GOT3 (cell line): ENCODE results near the gene HHAT.

Source experiments
- DNase-seq: peaks from one replicate; lab custom pipeline; 2025; ENCODE audit warnings: mixed read lengths; lab: John Stamatoyannopoulos, UW

Gene HHAT

DNA sequence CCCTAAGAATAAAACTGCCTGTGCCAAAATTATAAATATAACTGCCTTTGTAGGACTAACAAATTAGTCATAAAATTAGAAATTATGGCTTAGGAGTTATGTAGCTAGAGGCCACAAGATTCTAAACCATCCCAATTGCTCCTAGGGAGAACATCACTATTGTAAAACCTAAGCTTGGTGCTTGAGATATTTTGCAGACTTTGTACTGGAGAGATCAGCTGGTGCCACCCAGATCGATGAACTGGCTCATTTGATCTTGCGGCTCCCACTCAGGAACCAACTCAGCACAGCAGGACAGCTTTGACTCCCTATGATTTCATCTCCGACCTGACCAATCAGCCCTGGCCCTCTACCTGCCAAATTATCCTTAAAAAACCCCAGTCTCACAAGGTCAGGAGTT, 30.6 kb downstream of the HHAT start:
- no peak for DNase-seq

DNA sequence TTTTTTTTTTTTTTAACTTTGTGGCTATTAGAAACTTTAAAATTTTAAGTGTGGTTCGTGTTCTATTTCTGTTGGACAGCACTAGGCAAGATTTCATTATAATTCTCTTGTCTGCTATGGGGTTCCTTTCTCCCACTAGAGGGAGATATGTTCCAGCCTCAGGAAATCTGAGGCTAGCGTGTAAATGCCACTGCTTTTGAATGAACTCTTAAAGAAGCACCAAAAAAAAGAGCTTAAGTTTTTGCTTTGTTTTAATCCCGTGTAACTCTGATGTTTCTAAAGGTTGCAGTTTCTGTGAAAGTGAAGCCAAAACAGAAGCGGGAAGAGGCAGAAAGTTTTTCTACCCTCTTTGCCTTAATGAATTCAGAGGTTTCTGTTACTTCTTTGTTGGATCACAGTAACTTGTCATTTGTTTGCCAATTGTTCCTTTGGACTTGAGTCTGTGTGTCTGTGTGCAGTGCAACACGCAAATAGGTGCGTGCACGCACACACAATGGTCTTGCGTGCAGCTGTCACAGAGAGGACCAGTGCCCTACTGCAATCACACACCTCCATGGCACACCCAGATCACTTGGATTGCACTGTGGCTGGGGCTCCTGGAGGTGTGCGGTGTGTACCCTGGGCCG, 32.3 kb downstream of the HHAT start:
- no peak for DNase-seq

- DNase-seq: no peak
These were observed 33.0 kb downstream of the HHAT start for GRCh38 chr1:210361665-210362064.

DNA sequence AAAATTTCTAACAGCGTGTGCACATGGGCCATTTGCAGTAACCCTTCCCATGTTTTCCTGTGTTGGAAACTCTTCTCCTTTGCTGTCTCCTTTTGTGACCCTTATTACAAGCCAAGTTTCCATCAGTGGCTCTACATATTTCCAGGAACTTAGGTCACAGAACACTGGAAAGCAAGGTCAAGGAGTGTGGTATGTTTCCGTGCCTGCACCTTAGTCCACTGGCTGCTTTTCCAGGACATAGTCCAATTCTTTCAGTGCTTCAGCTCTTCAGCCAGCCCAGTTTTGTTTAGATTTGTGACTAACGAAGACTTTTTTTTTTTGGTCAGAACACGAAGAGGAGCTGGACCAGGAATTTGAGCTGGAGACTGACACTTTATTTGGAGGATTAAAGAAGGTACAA, 33.8 kb downstream of the HHAT start:
- DNase-seq: no peak

DNA sequence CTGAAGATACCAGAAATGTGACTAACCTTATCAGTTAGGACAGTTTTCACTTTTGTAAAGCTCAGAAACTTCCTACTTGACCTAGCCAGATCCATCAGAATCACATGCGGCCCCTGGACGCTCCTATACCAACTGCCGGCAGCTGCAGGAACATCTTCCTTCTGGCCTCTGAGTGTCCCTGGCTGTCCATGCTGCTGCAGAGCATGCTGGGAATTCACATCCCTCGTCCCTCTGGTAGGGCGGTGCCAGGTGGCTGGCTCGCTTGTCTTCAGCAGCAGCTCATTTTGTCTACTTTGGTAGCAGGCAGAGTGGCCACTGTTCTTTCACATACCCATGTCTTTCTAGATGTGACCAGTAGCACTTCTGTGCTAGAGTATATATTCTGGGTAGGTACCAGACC, 34.4 kb downstream of the HHAT start:
- no peak for DNase-seq

DNA sequence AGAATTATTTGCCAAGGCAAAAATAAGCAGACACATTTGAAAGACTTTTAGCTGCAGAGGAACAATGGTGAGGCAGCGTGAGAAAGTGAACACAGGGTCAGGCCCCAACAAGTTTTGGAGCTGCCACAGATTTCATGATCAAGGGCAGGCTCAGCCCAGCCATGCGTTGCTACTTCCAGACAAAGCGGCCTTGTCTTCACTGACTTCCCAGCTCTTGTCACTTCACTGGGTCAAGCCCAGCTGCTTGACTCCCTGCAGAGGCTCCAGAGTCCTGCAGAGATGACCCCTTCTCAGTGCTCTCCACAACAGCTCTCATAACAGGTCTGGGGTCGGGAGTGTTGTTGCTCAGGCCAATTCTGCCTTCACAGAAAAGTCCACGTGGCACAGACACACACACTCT, 35.8 kb downstream of the HHAT start:
- no peak for DNase-seq

DNA sequence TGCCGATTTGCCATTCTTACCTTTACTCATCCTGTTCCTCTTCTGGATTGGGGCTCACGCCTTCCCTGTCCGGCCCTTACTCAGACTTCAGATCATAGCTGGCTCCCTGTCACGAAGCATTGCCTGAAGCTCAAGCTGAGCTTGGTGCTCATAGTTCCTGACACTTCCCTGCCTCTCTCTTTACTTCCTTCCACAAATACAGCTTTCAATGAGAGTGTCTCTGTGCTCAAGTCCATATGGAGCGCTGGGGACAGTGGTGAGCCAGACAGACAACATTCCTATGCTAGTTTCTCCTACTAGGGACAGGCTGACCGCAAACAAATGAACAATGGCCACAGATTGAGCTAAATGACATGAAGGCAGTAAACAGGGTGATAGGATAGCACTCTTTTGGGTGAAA, 38.1 kb downstream of the HHAT start:
- DNase-seq: no peak

GRCh38 chr1:210367566-210367965, 38.9 kb downstream of the HHAT start:
- DNase-seq: no peak

GRCh38 chr1:210369425-210369824, 40.7 kb downstream of the HHAT start:
- DNase-seq: no peak

GRCh38 chr1:210371916-210372315, 43.2 kb downstream of the HHAT start:
- no peak for DNase-seq

- DNase-seq: no peak
These were observed 43.8 kb downstream of the HHAT start for GRCh38 chr1:210372491-210372890.

DNA sequence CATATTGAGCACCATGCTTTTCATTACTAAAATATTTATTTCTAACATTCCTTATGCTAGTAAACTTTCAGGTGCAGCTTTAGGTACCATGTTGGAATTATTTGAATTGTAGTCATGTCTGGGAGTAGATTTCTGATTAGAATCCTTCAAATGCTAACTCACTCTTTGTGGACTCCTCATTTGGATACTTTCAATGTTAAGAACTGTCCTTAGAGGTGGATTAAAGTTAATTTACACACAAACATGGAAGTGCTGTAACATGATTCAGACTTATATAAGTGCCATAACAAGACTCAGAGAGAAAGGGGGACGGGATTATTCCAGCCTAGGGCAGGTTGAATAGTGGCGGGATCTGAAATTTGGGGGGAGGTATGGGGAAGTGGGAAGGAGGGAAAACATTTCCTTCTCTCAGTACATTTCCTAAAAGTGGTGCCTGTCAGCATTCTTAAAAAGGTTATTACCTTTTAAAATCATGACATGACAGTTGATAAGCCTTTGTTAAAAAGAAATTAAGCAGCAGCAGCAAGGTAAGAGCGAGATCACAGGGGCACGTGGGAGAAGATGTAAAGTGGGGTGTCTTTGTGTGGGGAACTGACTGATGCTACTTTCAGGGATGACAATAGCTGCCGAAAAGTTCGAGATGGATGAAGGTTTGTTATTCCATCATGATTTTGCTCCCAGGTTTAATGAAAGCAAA, 44.4 kb downstream of the HHAT start:
- DNase-seq: no peak

- peak; percentile 36 for DNase-seq
These were observed 44.9 kb downstream of the HHAT start for GRCh38 chr1:210373628-210373877.

GRCh38 chr1:210373878-210374599, 45.3 kb downstream of the HHAT start:
- peak; percentile 48 for DNase-seq

DNA sequence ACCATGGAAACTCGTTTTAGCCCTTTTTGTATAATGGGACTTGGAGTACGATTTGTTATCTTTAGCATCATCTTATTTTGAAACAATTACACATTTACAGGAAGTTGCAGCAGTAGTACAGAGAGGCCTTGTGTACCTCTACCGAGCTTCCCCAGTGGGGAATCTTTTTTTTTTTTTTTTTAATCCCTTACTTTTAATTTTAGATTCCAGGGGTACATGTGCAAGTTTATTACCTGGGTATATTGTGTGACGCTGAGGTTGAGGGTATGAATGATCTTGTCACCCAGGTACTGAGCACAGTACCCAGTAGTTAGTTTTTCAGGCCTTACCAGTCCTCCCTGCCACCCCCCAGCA, 45.9 kb downstream of the HHAT start:
- no peak for DNase-seq

- no peak for DNase-seq
These were observed 48.2 kb downstream of the HHAT start for GRCh38 chr1:210376836-210377372.

DNA sequence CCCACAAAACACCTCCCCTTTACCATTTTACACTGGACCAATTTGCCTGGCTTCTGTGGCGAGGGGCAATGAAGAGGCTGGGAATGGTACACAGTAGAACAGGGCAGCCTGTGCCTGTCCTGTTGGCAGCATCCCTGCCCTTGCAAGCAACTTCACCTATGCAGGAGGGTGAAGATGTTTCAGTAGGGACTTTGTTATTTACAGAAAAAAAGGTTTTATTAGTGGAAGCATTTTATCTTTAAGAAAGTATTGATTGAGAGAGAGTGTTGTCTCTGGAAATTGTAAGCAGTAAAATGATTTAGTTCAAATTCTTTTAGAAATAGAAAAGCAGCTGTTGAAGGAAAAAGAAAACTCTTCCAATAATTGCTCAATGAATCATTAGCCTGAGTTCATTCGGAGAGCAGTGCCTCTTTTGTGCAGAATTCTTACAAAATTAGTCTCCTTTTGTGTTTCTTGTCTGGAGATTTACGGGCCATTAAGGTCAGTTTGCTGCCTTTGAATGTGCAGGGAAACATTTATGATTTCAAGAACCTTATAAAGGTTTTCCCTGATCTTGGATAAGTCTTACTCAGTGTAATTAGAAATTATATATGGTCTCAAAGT, 49.1 kb downstream of the HHAT start:
- DNase-seq: no peak

DNA sequence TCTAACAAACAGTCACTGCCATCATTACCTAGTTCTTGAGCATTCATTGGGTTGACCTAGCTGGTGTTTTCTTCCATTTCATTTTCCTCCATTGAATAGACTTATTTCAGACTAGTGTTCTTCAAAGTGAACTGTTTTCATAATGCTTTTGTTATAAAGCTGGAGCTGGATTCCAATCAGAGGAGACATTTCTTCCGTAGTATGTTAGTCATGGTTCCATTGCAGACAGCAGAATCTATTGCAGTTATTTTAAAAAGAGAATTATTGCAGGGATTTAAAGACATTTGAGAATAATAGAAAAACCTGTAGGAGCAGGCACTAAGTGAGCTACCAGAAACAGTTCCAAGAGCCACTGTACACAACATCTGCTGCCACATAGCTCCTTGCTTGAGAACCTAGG, 50.0 kb downstream of the HHAT start:
- no peak for DNase-seq

DNA sequence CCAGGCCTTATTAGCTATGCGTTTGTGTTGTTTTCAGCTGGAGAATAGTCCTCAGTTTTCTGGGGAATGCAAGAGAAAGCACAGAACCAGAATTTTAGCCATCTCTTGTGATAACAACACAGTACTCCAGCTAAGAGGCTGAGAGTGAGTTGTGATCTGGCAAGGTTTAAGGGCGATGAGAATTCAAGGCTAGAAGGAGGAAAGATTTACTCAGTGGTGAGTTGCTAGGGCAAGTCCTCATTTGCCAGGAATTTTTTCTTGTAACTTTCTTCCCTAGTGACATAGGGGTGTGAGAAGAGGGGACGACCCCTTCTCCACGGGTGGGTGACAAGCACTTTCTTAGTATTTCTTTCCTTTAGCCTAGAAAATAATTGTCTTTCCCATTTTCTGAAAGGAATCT, 53.2 kb downstream of the HHAT start:
- no peak for DNase-seq

GRCh38 chr1:210384625-210385024, 55.9 kb downstream of the HHAT start:
- no peak for DNase-seq

GRCh38 chr1:210385228-210385627, 56.5 kb downstream of the HHAT start:
- no peak for DNase-seq

- DNase-seq: no peak
These were observed 65.6 kb downstream of the HHAT start for GRCh38 chr1:210394281-210394821.

DNA sequence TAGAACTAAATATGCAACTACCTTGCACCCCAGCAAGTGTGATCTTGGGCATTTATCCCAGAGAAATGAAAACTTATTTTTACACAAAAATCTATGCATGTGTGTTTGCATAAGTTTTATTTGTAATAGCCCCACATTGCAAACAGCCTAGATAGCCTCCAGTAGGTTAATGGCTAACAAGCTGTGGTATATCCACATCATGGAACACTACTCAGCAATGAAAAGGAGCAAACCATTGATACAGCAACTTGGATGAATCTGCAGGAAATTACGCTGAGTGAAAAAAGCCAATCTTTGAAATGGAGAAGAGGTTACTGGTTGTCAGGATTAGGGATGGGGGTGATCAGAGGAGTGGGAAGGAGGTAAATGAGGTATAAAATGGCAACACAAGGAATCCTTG, 67.8 kb downstream of the HHAT start:
- DNase-seq: no peak
